ENCODE measurements around the gene CEACAM3. TPM values are rescaled to one million over a fixed set of nuclear protein-coding genes. Genes with fewer than 3 reads are reported as not detected.
A peak's percentile ranks its signal among the peaks of the same experiment; 100 is the strongest.

Gene CEACAM3
- total and polyA plus RNA-seq, 9 of the 15 experiments (the other 6 are each of a cell fraction or from before 2014, with no cell fraction given) = not detected

DNA sequence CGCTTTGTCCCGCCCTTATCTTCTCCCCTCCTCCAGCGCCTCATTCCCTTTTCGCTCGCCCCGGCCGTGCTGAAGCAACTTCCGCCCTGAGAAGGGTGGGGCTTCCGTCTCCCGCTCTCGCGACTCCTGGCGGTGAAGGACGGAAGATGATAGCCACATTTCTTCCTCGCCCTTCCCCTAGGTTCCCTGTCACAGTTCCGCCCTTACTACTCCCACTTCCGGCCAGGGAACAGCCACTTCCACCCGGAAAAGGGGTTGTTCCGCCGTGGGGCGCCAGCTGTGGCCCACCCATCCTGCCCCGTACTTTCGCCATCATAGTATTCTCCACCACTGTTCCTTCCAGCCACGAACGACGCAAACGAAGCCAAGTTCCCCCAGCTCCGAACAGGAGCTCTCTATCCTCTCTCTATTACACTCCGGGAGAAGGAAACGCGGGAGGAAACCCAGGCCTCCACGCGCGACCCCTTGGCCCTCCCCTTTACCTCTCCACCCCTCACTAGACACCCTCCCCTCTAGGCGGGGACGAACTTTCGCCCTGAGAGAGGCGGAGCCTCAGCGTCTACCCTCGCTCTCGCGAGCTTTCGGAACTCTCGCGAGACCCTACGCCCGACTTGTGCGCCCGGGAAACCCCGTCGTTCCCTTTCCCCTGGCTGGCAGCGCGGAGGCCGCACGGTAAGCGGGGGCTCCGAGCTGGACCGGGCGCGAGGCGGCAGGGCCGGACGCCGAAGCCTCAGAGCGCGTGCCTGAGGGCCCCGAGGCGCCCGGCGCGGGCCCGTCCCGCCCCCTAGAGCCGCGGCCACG lies 63.4 kb downstream of the CEACAM3 start, which contains the start of gene RPS19 (continued):
- TF ChIP-seq, protein P1, sequence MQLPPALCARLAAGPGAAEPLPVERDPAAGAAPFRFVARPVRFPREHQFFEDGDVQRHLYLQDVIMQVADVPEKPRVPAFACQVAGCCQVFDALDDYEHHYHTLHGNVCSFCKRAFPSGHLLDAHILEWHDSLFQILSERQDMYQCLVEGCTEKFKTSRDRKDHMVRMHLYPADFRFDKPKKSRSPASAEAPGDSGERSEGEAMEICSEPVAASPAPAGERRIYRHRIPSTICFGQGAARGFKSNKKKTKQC (CRISPR knock-in tag; IDR thresholded peaks at IDR 0.05) = peak; percentile 73; the same call in 1 of the 2 replicates
- TF ChIP-seq XRCC5 (IDR thresholded peaks at IDR 0.05; ENCODE audit: low read depth, low read length) (peak; percentile 58; the same call in 1 of the 2 replicates), ZNF76 (CRISPR knock-in tag; IDR thresholded peaks at IDR 0.05; ENCODE audit: borderline replicate concordance) (peak; percentile 56; the same call in 1 of the 2 replicates), CBX3 (IDR thresholded peaks at IDR 0.05; ENCODE audit: borderline replicate concordance in 1 of 2, low read length in 2 of 2) (peak in 1 of 2 experiments; percentile 64; a peak in 2 of 3 replicates), KLF13 (tag; IDR thresholded peaks at IDR 0.05; ENCODE audit: borderline replicate concordance, low read depth) (peak; percentile 72; the same call in 1 of the 2 replicates), ZNF57 (CRISPR knock-in tag; IDR thresholded peaks at IDR 0.05) (no peak), ETV6 (IDR thresholded peaks at IDR 0.05; ENCODE audit: borderline replicate concordance in 1 of 2, low read depth in 2 of 2, low read length in 1 of 2) (peak; percentile 100), ETV6 (CRISPR knock-in tag; IDR thresholded peaks at IDR 0.05; ENCODE audit: borderline replicate concordance) (peak; percentile 97), JUND (IDR thresholded peaks at IDR 0.05; ENCODE audit: borderline replicate concordance, low read depth, low read length) (peak; percentile 82), JUND (tag; IDR thresholded peaks at IDR 0.05; ENCODE audit: borderline replicate concordance, low read depth, low read length) (no peak; the same call in 2 of the 3 replicates), ZNF696 (CRISPR knock-in tag; conservative IDR thresholded peaks at IDR 0.05) (no peak), ZNF384 (IDR thresholded peaks at IDR 0.05; ENCODE audit: low read depth, low read length) (0 out of 2 replicates have a peak, but pooled peaks have one; percentile 15), NEUROD1 (IDR thresholded peaks at IDR 0.05; ENCODE audit: borderline replicate concordance, low read depth, low read length, partially characterized antibody) (peak; percentile 78), PCBP1 (IDR thresholded peaks at IDR 0.05; ENCODE audit: low read depth, low read length, poor library complexity, severe bottlenecking) (peak; percentile 63), HMG20B (CRISPR knock-in tag; IDR thresholded peaks at IDR 0.05) (no peak)
- TF ChIP-seq, protein P2, sequence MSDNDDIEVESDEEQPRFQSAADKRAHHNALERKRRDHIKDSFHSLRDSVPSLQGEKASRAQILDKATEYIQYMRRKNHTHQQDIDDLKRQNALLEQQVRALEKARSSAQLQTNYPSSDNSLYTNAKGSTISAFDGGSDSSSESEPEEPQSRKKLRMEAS (CRISPR knock-in tag; IDR thresholded peaks at IDR 0.05) = peak; percentile 67
- TF ChIP-seq, protein P3, sequence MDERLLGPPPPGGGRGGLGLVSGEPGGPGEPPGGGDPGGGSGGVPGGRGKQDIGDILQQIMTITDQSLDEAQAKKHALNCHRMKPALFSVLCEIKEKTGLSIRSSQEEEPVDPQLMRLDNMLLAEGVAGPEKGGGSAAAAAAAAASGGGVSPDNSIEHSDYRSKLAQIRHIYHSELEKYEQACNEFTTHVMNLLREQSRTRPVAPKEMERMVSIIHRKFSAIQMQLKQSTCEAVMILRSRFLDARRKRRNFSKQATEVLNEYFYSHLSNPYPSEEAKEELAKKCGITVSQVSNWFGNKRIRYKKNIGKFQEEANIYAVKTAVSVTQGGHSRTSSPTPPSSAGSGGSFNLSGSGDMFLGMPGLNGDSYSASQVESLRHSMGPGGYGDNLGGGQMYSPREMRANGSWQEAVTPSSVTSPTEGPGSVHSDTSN (CRISPR knock-in tag; IDR thresholded peaks at IDR 0.05; ENCODE audit: low read depth) = no peak
- TF ChIP-seq, protein P3 (tag; conservative IDR thresholded peaks at IDR 0.05; ENCODE audit: low read depth) = peak; percentile 52
- TF ChIP-seq, protein P4, sequence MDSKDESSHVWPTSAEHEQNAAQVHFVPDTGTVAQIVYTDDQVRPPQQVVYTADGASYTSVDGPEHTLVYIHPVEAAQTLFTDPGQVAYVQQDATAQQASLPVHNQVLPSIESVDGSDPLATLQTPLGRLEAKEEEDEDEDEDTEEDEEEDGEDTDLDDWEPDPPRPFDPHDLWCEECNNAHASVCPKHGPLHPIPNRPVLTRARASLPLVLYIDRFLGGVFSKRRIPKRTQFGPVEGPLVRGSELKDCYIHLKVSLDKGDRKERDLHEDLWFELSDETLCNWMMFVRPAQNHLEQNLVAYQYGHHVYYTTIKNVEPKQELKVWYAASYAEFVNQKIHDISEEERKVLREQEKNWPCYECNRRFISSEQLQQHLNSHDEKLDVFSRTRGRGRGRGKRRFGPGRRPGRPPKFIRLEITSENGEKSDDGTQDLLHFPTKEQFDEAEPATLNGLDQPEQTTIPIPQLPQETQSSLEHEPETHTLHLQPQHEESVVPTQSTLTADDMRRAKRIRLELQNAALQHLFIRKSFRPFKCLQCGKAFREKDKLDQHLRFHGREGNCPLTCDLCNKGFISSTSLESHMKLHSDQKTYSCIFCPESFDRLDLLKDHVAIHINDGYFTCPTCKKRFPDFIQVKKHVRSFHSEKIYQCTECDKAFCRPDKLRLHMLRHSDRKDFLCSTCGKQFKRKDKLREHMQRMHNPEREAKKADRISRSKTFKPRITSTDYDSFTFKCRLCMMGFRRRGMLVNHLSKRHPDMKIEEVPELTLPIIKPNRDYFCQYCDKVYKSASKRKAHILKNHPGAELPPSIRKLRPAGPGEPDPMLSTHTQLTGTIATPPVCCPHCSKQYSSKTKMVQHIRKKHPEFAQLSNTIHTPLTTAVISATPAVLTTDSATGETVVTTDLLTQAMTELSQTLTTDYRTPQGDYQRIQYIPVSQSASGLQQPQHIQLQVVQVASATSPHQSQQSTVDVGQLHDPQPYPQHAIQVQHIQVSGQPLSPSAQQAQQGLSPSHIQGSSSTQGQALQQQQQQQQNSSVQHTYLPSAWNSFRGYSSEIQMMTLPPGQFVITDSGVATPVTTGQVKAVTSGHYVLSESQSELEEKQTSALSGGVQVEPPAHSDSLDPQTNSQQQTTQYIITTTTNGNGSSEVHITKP (IDR thresholded peaks at IDR 0.05; ENCODE audit: partially characterized antibody) = peak; percentile 95

Measured in K562 (cell line).